GM19438 (cell line): ENCODE measurements around the gene COPS8.

Experiments used
- ATAC-seq: cut with Tn5 transposase; IDR thresholded peaks from one replicate; pipeline ENCODE4 v1.9.1; 2021; ENCODE audit warnings: low read depth; ENCODE audit not compliant: unreplicated experiment

The COPS8 gene

GRCh38 chr2:237085248-237086221 is at the start of gene COPS8:
COPS8 (plus strand) TSS chr2:237085889; CDS start chr2:237085965, 76 bp downstream.
- peak; percentile 96 for ATAC-seq

- no peak for ATAC-seq
These were observed 46.2 kb upstream of the COPS8 start for GRCh38 chr2:237039301-237040031.

GRCh38 chr2:237041231-237041630 is 44.5 kb upstream of the COPS8 start:
- ATAC-seq: no peak

- no peak for ATAC-seq
These were observed 43.6 kb upstream of the COPS8 start for GRCh38 chr2:237042101-237042500.

- no peak for ATAC-seq
These were observed 41.8 kb upstream of the COPS8 start for GRCh38 chr2:237043866-237044265.

GRCh38 chr2:237044281-237044680 is 41.4 kb upstream of the COPS8 start:
- ATAC-seq: no peak

- no peak for ATAC-seq
These were observed 40.2 kb upstream of the COPS8 start for GRCh38 chr2:237045449-237045848.

GRCh38 chr2:237048595-237048994 is 37.1 kb upstream of the COPS8 start:
- no peak for ATAC-seq

GRCh38 chr2:237051861-237052260 is 33.8 kb upstream of the COPS8 start:
- no peak for ATAC-seq

- no peak for ATAC-seq
These were observed 32.6 kb upstream of the COPS8 start for GRCh38 chr2:237053066-237053465.

- no peak for ATAC-seq
These were observed 30.1 kb upstream of the COPS8 start for GRCh38 chr2:237055386-237056100.

- no peak for ATAC-seq
These were observed 29.3 kb upstream of the COPS8 start for GRCh38 chr2:237056287-237056875.

- no peak for ATAC-seq
These were observed 28.6 kb upstream of the COPS8 start for GRCh38 chr2:237057107-237057506.

GRCh38 chr2:237057893-237058300 is 27.8 kb upstream of the COPS8 start:
- peak; percentile 74 for ATAC-seq

GRCh38 chr2:237058423-237058822 is 27.3 kb upstream of the COPS8 start:
- no peak for ATAC-seq

- peak; percentile 62 for ATAC-seq
These were observed 26.4 kb upstream of the COPS8 start for GRCh38 chr2:237059155-237059875.

GRCh38 chr2:237060534-237061312 is 25.0 kb upstream of the COPS8 start:
- no peak for ATAC-seq

- ATAC-seq: no peak
These were observed 24.3 kb upstream of the COPS8 start for GRCh38 chr2:237061356-237061755.

GRCh38 chr2:237062585-237062984 is 23.1 kb upstream of the COPS8 start:
- no peak for ATAC-seq
